GM12801 (cell line): ENCODE results near the gene RIMBP2.

Source experiments
- TF ChIP-seq, protein P1 (sequence below): IDR thresholded peaks from one replicate; pipeline ENCODE4 v1.5.1; 2011; ENCODE audit warnings: control low read depth; ENCODE audit not compliant: insufficient read length; ENCODE audit errors: extremely low read depth

RIMBP2 gene

DNA sequence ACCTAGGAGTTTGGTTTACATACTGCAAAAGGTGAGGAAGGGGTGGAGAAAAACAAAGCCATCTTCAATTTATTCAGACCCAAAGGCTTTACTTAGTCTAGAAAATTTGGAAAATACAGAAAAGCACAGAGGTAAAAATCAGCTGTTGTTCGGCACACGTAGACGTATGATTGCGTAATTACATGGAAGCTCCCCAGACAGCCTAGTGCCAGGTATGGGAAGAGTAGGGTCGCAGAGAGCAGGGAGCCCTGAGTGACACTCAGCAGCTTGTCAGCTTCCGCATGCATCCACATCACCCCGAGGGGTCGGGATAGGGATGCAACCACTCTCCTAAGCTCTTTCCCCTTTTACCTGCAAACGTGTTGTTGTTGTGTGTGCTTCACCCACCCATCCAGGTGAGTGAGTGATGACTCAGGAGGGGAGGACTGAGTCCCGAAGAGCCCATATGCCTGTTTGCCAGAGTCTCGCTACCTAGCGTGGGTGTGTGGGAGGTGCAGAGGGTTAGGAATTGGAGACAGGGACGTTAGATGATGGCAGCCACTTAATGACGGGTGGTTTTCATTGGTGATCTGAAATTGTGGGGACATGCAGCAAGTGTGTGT is 358.3 kb downstream of the RIMBP2 start:
- TF ChIP-seq, protein P1, sequence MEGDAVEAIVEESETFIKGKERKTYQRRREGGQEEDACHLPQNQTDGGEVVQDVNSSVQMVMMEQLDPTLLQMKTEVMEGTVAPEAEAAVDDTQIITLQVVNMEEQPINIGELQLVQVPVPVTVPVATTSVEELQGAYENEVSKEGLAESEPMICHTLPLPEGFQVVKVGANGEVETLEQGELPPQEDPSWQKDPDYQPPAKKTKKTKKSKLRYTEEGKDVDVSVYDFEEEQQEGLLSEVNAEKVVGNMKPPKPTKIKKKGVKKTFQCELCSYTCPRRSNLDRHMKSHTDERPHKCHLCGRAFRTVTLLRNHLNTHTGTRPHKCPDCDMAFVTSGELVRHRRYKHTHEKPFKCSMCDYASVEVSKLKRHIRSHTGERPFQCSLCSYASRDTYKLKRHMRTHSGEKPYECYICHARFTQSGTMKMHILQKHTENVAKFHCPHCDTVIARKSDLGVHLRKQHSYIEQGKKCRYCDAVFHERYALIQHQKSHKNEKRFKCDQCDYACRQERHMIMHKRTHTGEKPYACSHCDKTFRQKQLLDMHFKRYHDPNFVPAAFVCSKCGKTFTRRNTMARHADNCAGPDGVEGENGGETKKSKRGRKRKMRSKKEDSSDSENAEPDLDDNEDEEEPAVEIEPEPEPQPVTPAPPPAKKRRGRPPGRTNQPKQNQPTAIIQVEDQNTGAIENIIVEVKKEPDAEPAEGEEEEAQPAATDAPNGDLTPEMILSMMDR, result no peak

DNA sequence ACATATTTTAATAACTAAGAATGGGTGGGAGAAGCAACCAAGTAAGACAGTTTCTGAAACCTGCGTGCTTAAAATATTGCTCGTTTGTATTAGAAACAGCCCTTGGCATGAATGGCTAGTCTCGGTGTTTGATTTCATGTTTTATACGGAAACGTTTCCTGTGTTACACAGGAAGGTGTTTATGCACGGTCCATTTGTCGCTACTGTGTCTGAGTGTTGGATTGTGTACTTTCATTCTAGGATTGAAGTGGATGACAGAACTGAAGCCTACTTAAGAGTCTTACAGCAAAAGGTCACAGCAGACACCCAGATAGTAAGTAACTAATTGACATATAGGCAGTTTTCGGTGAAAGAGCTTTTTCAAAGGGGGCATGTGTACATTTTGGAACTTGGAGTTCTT is 358.9 kb downstream of the RIMBP2 start:
- TF ChIP-seq, protein P1, result no peak

DNA sequence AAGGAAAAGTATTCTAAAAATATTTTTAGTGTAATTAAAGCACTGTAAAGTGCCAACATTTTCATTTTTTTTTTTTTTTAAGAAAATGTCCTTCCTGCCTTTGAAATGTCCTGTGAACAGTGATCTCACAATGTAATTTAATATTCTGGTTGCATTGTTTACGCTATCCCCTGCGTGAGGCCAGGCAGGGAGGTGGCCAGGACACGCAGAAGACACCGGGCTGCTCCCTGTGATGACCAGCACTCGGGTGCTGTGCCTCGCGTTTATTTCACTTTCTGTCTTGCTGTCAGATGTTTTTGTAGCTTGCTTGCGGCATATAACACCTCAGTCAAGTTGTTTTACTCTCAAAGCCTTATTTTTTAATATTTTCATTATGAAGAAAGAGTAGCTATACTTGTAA is 359.9 kb downstream of the RIMBP2 start:
- TF ChIP-seq, protein P1, result no peak

DNA sequence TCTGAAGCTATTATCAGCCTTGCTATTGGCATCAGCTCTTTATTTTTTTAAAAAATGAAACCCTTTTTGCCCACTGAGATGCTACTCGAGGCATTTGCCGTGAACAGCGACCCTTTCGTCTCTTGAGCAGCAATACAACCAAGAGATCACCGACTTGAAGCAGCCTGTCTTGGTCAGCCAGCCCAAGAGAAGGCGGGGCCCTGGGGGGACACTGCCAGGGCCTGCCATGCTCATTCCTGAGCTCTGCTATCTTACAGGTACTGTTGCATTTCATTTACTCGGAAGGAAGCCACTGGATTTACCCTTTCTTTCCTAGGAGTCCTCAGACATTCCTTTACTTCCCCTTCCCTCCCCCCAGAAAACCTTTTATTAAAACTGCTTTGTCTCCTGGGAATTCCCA is 361.7 kb downstream of the RIMBP2 start:
- TF ChIP-seq, protein P1, result no peak

DNA sequence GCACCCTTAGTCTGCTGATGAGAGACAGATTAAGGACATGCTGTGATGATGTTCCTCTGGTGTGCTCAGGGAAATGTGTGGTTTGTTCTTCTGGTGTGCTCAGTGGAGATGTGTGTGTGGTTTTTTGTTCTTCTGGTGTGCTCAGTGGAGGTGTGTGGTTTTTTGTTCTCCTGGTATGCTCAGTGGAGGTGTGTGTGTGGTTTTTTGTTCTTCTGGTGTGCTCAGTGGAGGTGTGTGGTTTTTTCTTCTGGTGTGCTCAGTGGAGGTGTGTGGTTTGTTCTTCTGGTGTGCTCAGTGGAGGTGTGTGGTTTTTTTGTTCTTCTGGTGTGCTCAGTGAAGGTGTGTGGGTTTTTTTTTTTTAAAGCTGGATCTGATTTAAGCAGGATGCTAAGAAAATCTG is 363.0 kb downstream of the RIMBP2 start:
- TF ChIP-seq, protein P1, result no peak

DNA sequence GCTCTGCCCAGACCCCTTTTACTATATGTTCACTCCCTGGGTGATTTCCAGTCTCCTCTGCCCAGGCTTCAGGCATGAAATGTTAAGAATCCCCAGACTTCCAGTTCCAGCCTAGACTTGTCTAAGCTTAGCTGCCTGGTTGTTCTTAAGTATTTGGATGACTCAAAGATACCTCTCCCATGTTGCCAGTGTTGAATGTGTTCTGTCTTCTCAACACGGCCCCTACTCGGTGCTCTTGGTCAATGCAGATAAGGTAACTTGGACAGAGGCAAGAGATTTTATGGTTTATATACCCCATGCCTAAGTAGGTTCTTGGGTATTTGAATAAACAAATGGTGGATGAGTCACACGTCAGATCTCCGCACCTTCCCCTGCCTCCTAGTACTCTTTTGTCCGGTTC is 364.8 kb downstream of the RIMBP2 start:
- TF ChIP-seq, protein P1, result no peak

DNA sequence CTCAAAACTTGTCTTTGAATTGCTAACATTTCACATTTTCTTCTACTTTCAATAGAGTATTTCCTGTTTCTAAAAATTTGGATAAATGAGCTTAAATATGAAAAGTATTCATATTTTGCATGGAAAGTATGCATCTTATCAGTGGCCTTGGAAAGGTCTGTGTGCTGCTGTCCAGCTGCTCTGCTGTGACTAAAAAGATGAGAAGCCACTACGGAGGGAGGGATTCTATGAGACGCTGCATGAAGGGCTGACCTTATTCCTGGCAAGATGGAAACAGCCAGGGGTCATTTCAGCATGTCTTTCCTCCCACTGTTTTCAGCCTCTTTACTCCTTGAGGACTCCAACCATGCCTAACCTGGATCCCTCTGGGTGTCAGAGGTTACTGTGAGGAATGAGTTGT is 365.4 kb downstream of the RIMBP2 start:
- TF ChIP-seq, protein P1, result no peak
